LNCAP (cell line): Measurements from ENCODE around the gene COASY.
"Not testable (repeated sequence)": the region's sequence is repeated elsewhere in the genome, so short reads cannot be mapped to it uniquely, and the experiment has no call there.

ENCODE experiments used
- CTCF ChIP-seq: fragments of 450-650 bp; IDR thresholded peaks from 2 replicates; pipeline ENCODE4 v1.5.1; 2017; ENCODE audit warnings: mild to moderate bottlenecking

COASY gene

GRCh38 chr17:42548993-42549755 lies 12.8 kb upstream of the COASY start:
- no peak for TF ChIP-seq CTCF

GRCh38 chr17:42552736-42553135 lies 9.2 kb upstream of the COASY start, which contains the start of gene HSD17B1:
Gene HSD17B1 (plus strand): TSS chr17:42552923. CDS start chr17:42552934, 11 bp downstream.
- TF ChIP-seq CTCF = not testable (repeated sequence)

GRCh38 chr17:42553161-42553818 lies 8.7 kb upstream of the COASY start:
- TF ChIP-seq CTCF = no peak

GRCh38 chr17:42553866-42554249 lies 8.1 kb upstream of the COASY start:
- TF ChIP-seq CTCF = peak; percentile 46; the same call in 1 of the 2 replicates

GRCh38 chr17:42554250-42555121 lies 7.5 kb upstream of the COASY start:
- no peak for TF ChIP-seq CTCF

GRCh38 chr17:42555122-42555622 lies 6.8 kb upstream of the COASY start:
- no peak for TF ChIP-seq CTCF

- no peak for TF ChIP-seq CTCF
These were observed 2.9 kb upstream of the COASY start for GRCh38 chr17:42559075-42559474.
